H9 (cell line): ENCODE data around the gene KIF26A. TPM values are rescaled to one million over a fixed set of nuclear protein-coding genes. Genes with fewer than 3 reads are reported as not detected.

Experiments used
- DNase-seq: peaks from one replicate; pipeline ENCODE4 v3.0.0-alpha.2; 2017
- H2AFZ ChIP-seq: one replicate; pipeline ENCODE4 v1.6.1; 2013; ENCODE audit warnings: mild to moderate bottlenecking, low read length, control low read depth, moderate library complexity
- H2AK5ac ChIP-seq: 2 replicates; pipeline ENCODE4 v1.6.1; 2013; ENCODE audit warnings: low read length, control low read depth, mixed read lengths; ENCODE audit not compliant: insufficient read length
- H2BK120ac ChIP-seq: one replicate; pipeline ENCODE4 v1.6.1; 2013; ENCODE audit warnings: low read depth, mild to moderate bottlenecking, low read length, control low read depth, inconsistent platforms; ENCODE audit not compliant: poor library complexity, severe bottlenecking
- H2BK12ac ChIP-seq: 2 replicates; pipeline ENCODE4 v1.6.1; 2013; ENCODE audit warnings: low read length, control low read depth, mixed read lengths, low read depth; ENCODE audit not compliant: insufficient read length
- H2BK15ac ChIP-seq: 2 replicates; pipeline ENCODE4 v1.6.1; 2013; ENCODE audit warnings: low read depth, low read length, control low read depth
- H2BK20ac ChIP-seq: one replicate; pipeline ENCODE4 v1.6.1; 2013; ENCODE audit warnings: low read depth, mild to moderate bottlenecking, low read length, control low read depth, inconsistent platforms; ENCODE audit not compliant: poor library complexity, severe bottlenecking
- H2BK5ac ChIP-seq: 2 replicates; pipeline ENCODE4 v1.6.1; 2013; ENCODE audit warnings: low read length, control low read depth, mixed read lengths; ENCODE audit not compliant: insufficient read length
- H3K14ac ChIP-seq: 2 replicates; pipeline ENCODE4 v1.6.1; 2013; ENCODE audit warnings: low read length, control low read depth; ENCODE audit not compliant: insufficient read depth
- H3K18ac ChIP-seq: 2 replicates; pipeline ENCODE4 v1.6.1; 2013; ENCODE audit warnings: low read depth, mild to moderate bottlenecking, mixed read lengths, low read length, control low read depth; ENCODE audit not compliant: insufficient read length
- H3K23ac ChIP-seq: 2 replicates; pipeline ENCODE4 v1.6.1; 2013; ENCODE audit warnings: low read length, control low read depth, mixed read lengths, low read depth; ENCODE audit not compliant: insufficient read length
- H3K23me2 ChIP-seq: 2 replicates; pipeline ENCODE4 v1.6.1; 2013; ENCODE audit warnings: low read depth, mild to moderate bottlenecking, mixed read lengths, low read length, control low read depth; ENCODE audit not compliant: insufficient read length, poor library complexity, severe bottlenecking
- H3K27ac ChIP-seq: 2 replicates; pipeline ENCODE4 v1.5.1; 2013; ENCODE audit warnings: low read length, control low read depth, mixed read lengths, low read depth; ENCODE audit not compliant: insufficient read length
- H3K27me3 ChIP-seq: 2 replicates; pipeline ENCODE4 v1.6.1; 2013; ENCODE audit warnings: low read length, control low read depth, inconsistent platforms; ENCODE audit not compliant: insufficient read depth
- H3K4ac ChIP-seq: 2 replicates; pipeline ENCODE4 v1.6.1; 2013; ENCODE audit warnings: low read depth, mild to moderate bottlenecking, control low read depth, inconsistent platforms, low read length, moderate library complexity
- H3K4me1 ChIP-seq: 2 replicates; pipeline ENCODE4 v1.6.1; 2013; ENCODE audit warnings: low read length, control low read depth, inconsistent platforms; ENCODE audit not compliant: insufficient read depth
- H3K4me2 ChIP-seq: 2 replicates; pipeline ENCODE4 v1.6.1; 2013; ENCODE audit warnings: low read length, control low read depth, mixed read lengths; ENCODE audit not compliant: insufficient read length, insufficient read depth
- H3K56ac ChIP-seq: 2 replicates; pipeline ENCODE4 v1.6.1; 2013; ENCODE audit warnings: low read depth, mild to moderate bottlenecking, mixed read lengths, low read length, control low read depth; ENCODE audit not compliant: insufficient read length
- H3K79me1 ChIP-seq: 2 replicates; pipeline ENCODE4 v1.6.1; 2013; ENCODE audit warnings: low read depth, mild to moderate bottlenecking, moderate library complexity, low read length, control low read depth, inconsistent platforms; ENCODE audit not compliant: insufficient read depth, poor library complexity, severe bottlenecking
- H3K79me2 ChIP-seq: 2 replicates; pipeline ENCODE4 v1.6.1; 2013; ENCODE audit warnings: low read length, control low read depth, inconsistent platforms; ENCODE audit not compliant: insufficient read depth
- H3K9ac ChIP-seq: 2 replicates; pipeline ENCODE4 v1.6.1; 2013; ENCODE audit warnings: low read length, control low read depth, mixed read lengths; ENCODE audit not compliant: insufficient read length; ENCODE audit errors: extremely low read depth
- H3K9me3 ChIP-seq: one replicate; pipeline ENCODE4 v1.6.1; 2013; ENCODE audit warnings: low read depth, low read length, inconsistent platforms; ENCODE audit not compliant: control insufficient read depth
- H3T11ph ChIP-seq: one replicate; pipeline ENCODE4 v1.6.1; 2013; ENCODE audit warnings: mild to moderate bottlenecking, low read length, control low read depth, inconsistent platforms
- H4K20me1 ChIP-seq: one replicate; pipeline ENCODE4 v1.6.1; 2013; ENCODE audit not compliant: control insufficient read depth, insufficient read length, insufficient read depth
- H4K5ac ChIP-seq: 2 replicates; pipeline ENCODE4 v1.6.1; 2013; ENCODE audit warnings: low read depth, mild to moderate bottlenecking, mixed read lengths, low read length, control low read depth; ENCODE audit not compliant: insufficient read length
- H4K8ac ChIP-seq: replicated peaks from 2 replicates; pipeline ENCODE4 v1.6.1; 2013; ENCODE audit warnings: low read length, control low read depth, mixed read lengths, low read depth; ENCODE audit not compliant: insufficient read length
- H4K91ac ChIP-seq: 2 replicates; pipeline ENCODE4 v1.6.1; 2013; ENCODE audit warnings: low read depth, mild to moderate bottlenecking, moderate library complexity, mixed read lengths, low read length, control low read depth; ENCODE audit not compliant: insufficient read length
- H3K27ac Mint-ChIP-seq, 3 experiments: 2 replicates in 2 of 3; 3 replicates in 1 of 3; pipeline ENCODE4 v1.8.0; 2020 to 2021; ENCODE audit warnings: mixed read lengths in 3 of 3, mild to moderate bottlenecking in 1 of 3, moderate library complexity in 1 of 3
- H3K27me3 Mint-ChIP-seq: 2 replicates; pipeline ENCODE4 v1.8.0; 2021; ENCODE audit warnings: low read depth, mild to moderate bottlenecking, moderate library complexity, mixed read lengths
- H3K36me3 Mint-ChIP-seq, 3 experiments: 2 replicates in 2 of 3; 3 replicates in 1 of 3; pipeline ENCODE4 v1.8.0; 2020 to 2021; ENCODE audit warnings: low read depth in 3 of 3, mixed read lengths in 3 of 3; ENCODE audit not compliant: insufficient read depth in 1 of 3
- H3K4me1 Mint-ChIP-seq, 2 experiments: 2 replicates each; pipeline ENCODE4 v1.8.0; 2020; ENCODE audit warnings: mixed read lengths in 2 of 2
- H3K4me3 Mint-ChIP-seq, 2 experiments: 2 replicates in 1 of 2; 3 replicates in 1 of 2; pipeline ENCODE4 v1.8.0; 2020 to 2021; ENCODE audit warnings: mild to moderate bottlenecking in 2 of 2, mixed read lengths in 2 of 2, moderate library complexity in 1 of 2
- H3K9me3 Mint-ChIP-seq, 2 experiments: 2 replicates in 1 of 2; 3 replicates in 1 of 2; pipeline ENCODE4 v1.8.0; 2020; ENCODE audit warnings: mild to moderate bottlenecking in 2 of 2, mixed read lengths in 2 of 2, moderate library complexity in 1 of 2
- WGBS: extraction: QIAGEN DNeasy Blood & Tissue Kit; methylation state at CpG from one replicate; pipeline ENCODE4 v1.1.7; 2013; ENCODE audit warnings: missing lambda C conversion rate, low lambda C conversion rate, mixed read lengths; ENCODE audit not compliant: insufficient read length; ENCODE audit errors: extremely low coverage; 5-methylcytosine and 5-hydroxymethylcytosine counted together
- total RNA-seq: library from RNA; stranded (reverse); gene quantifications from 2 replicates; pipeline ENCODE4 v1.2.1, GENCODE V29; 2021
- TF ChIP-seq, protein P1 (sequence below): fragments of 200-600 bp; sonication (generic); conservative IDR thresholded peaks from 3 replicates; pipeline ENCODE4 v1.8.0; 2021; ENCODE audit warnings: antibody characterized with exemption, mild to moderate bottlenecking

The KIF26A gene
- total RNA-seq, 1 experiment from 2014 or later, result 44.2 TPM

DNA sequence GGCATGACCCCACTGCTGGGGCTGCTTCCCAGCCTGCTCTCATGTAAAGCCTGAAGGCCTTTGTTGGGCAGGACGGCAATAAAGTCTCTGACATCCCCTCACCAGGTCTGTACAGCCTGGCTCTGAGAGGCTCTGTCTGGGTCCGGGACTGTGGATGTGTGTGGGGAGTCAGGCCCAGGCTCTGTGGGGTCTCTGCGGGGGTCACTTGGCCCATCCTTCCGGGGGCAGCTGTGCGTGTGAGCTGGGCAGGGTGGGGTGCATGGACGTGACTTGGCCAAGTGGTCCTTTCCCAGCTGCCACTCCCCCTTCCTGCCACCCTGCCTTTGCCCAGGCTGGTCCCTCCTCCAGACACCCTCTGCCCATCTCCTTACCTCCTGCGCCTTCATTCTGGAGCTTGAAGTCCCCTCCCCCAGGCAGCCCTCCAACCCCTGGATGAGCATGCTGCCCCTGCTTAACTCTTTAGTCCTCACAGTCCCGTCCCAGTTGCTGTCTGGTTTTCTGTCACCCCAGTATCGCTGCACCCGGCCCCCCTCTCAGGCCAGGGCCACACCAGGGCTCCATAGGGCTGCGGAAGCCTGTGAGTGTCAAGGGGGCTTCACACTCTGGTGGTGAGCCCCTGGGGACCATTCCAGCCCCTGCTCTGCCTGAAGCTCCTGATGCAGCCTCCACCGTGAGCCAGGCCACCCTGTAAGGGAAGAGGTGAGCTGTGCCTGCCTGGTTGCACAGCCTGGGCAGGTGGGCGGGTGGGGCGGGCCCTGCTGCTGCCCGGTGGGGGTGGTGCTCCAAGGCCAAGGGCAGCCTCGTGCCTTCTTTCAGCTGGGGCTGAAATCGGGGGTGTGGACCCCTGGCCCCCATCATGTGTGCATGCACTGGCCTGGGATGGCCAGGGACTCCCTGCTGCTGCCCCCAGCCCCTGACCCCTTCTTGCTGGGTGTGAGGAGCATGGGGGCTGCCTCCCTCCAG lies 25.5 kb upstream of the KIF26A start:
- peaks cover 32% of the 10 kb centered on the region for H3K27me3 Mint-ChIP-seq
- no CpG with 5 or more reads among the region's 17 CpGs for WGBS

More for the DNA sequence above, 25.5 kb upstream of the KIF26A start:
- Mint-ChIP-seq H3K4me3 (no peak overlapping the region), H3K4me1 (peaks cover 2 to 14% of the 10 kb centered on the region in 2 experiments; a peak in 3 of 4 replicates), H3K36me3 (no peaks in the 10 kb centered on the region), H3K9me3 (no peaks in the 10 kb centered on the region; a peak in 1 of 5 replicates), H3K27ac (no peak overlapping the region)
- Histone ChIP-seq H2BK120ac (no peak overlapping the region), H3K79me2 (no peaks in the 10 kb centered on the region), H3K14ac (peak overlapping the region; percentile 23; the same call in 1 of the 2 replicates), H3K27ac (no peak overlapping the region), H4K20me1 (no peaks in the 10 kb centered on the region), H2BK12ac (no peak overlapping the region), H3K4me2 (no peak overlapping the region), H3K23me2 (peaks cover 7% of the 10 kb centered on the region), H3K9me3 (no peaks in the 10 kb centered on the region), H3K4me1 (no peaks in the 10 kb centered on the region; the same call in 1 of the 2 replicates), H2AFZ (no peak overlapping the region), H2BK15ac (no peak overlapping the region), H3K4ac (no peak overlapping the region), H3K23ac (no peak overlapping the region), H2BK5ac (no peak overlapping the region), H2BK20ac (no peak overlapping the region), H2AK5ac (no peak overlapping the region), H3K18ac (no peak overlapping the region), H3K79me1 (no peaks in the 10 kb centered on the region), H4K8ac (no peak overlapping the region), H3K27me3 (peaks cover 6% of the 10 kb centered on the region; the same call in 1 of the 2 replicates), H4K91ac (no peak overlapping the region), H3K56ac (no peak overlapping the region), H3T11ph (no peak overlapping the region), H4K5ac (no peak overlapping the region), H3K9ac (no peak overlapping the region)
- no peak for DNase-seq
- TF ChIP-seq, protein P1, sequence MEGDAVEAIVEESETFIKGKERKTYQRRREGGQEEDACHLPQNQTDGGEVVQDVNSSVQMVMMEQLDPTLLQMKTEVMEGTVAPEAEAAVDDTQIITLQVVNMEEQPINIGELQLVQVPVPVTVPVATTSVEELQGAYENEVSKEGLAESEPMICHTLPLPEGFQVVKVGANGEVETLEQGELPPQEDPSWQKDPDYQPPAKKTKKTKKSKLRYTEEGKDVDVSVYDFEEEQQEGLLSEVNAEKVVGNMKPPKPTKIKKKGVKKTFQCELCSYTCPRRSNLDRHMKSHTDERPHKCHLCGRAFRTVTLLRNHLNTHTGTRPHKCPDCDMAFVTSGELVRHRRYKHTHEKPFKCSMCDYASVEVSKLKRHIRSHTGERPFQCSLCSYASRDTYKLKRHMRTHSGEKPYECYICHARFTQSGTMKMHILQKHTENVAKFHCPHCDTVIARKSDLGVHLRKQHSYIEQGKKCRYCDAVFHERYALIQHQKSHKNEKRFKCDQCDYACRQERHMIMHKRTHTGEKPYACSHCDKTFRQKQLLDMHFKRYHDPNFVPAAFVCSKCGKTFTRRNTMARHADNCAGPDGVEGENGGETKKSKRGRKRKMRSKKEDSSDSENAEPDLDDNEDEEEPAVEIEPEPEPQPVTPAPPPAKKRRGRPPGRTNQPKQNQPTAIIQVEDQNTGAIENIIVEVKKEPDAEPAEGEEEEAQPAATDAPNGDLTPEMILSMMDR, result no peak
